Mesenchymal stem cell (in vitro differentiated cells and primary cell): ENCODE measurements around the gene CACNA2D2.

Source experiments
- DNase-seq: peaks from one replicate; pipeline ENCODE4 v3.0.0-alpha.2; 2013
- H2AFZ ChIP-seq: one replicate; pipeline ENCODE4 v1.6.1; 2013; ENCODE audit warnings: low read depth, mild to moderate bottlenecking, control low read depth, inconsistent platforms, low read length, moderate library complexity
- H2AK5ac ChIP-seq: 2 replicates; pipeline ENCODE4 v1.6.1; 2013; ENCODE audit warnings: low read length, moderate library complexity, mild to moderate bottlenecking, inconsistent platforms; ENCODE audit not compliant: severe bottlenecking
- H2BK120ac ChIP-seq: one replicate; pipeline ENCODE4 v1.6.1; 2013; ENCODE audit warnings: low read depth, mild to moderate bottlenecking, inconsistent platforms, low read length, moderate library complexity
- H2BK12ac ChIP-seq, 2 experiments: one replicate each; pipeline ENCODE4 v1.6.1; 2013; ENCODE audit warnings: inconsistent platforms in 2 of 2, low read length in 2 of 2, mild to moderate bottlenecking in 2 of 2, moderate library complexity in 2 of 2, control low read depth in 1 of 2
- H2BK15ac ChIP-seq: one replicate; pipeline ENCODE4 v1.6.1; 2013; ENCODE audit warnings: mild to moderate bottlenecking, low read depth, inconsistent platforms; ENCODE audit not compliant: poor library complexity, severe bottlenecking
- H2BK5ac ChIP-seq: 2 replicates; pipeline ENCODE4 v1.6.1; 2013; ENCODE audit warnings: low read depth, mild to moderate bottlenecking, low read length, control low read depth, inconsistent platforms; ENCODE audit not compliant: poor library complexity, severe bottlenecking
- H3K14ac ChIP-seq, 2 experiments: one replicate each; pipeline ENCODE4 v1.6.1; 2013; ENCODE audit warnings: inconsistent platforms in 2 of 2, low read length in 2 of 2, control low read depth in 1 of 2, mild to moderate bottlenecking in 1 of 2, moderate library complexity in 1 of 2
- H3K18ac ChIP-seq, 2 experiments: one replicate each; pipeline ENCODE4 v1.6.1; 2013; ENCODE audit warnings: inconsistent platforms in 2 of 2, low read length in 2 of 2, control low read depth in 1 of 2, low read depth in 1 of 2, mild to moderate bottlenecking in 1 of 2
- H3K23ac ChIP-seq, 2 experiments: one replicate each; pipeline ENCODE4 v1.6.1; 2013; ENCODE audit warnings: inconsistent platforms in 2 of 2, low read length in 2 of 2, mild to moderate bottlenecking in 2 of 2, moderate library complexity in 2 of 2, control low read depth in 1 of 2
- H3K27ac ChIP-seq: 2 replicates; pipeline ENCODE4 v1.5.1; 2013; ENCODE audit warnings: mild to moderate bottlenecking, moderate library complexity, low read length, control low read depth, inconsistent platforms; ENCODE audit not compliant: poor library complexity, severe bottlenecking
- H3K27me3 ChIP-seq, 2 experiments: 2 replicates each; pipeline versions ENCODE4 v1.6.1 to v1.7.0; 2013; ENCODE audit warnings: low read length in 2 of 2, mild to moderate bottlenecking in 2 of 2, moderate library complexity in 2 of 2, control low read depth in 1 of 2, inconsistent platforms in 1 of 2; ENCODE audit not compliant: control insufficient read depth in 1 of 2, insufficient read depth in 1 of 2
- H3K36me3 ChIP-seq, 2 experiments: 2 replicates each; pipeline versions ENCODE4 v1.6.1 to v1.7.0; 2013; ENCODE audit warnings: low read length in 2 of 2, control low read depth in 1 of 2, inconsistent platforms in 1 of 2, low read depth in 1 of 2, mild to moderate bottlenecking in 1 of 2; ENCODE audit not compliant: insufficient read depth in 2 of 2, control insufficient read depth in 1 of 2
- H3K4ac ChIP-seq, 2 experiments: one replicate each; pipeline ENCODE4 v1.6.1; 2013; ENCODE audit warnings: inconsistent platforms in 2 of 2, low read length in 2 of 2, mild to moderate bottlenecking in 2 of 2, moderate library complexity in 2 of 2, control low read depth in 1 of 2, low read depth in 1 of 2
- H3K4me1 ChIP-seq: 2 replicates; pipeline ENCODE4 v1.6.1; 2013; ENCODE audit warnings: low read depth, low read length, control low read depth; ENCODE audit not compliant: control insufficient read depth, insufficient read depth
- H3K4me2 ChIP-seq: 2 replicates; pipeline ENCODE4 v1.6.1; 2013; ENCODE audit warnings: low read length, mild to moderate bottlenecking, inconsistent platforms; ENCODE audit not compliant: poor library complexity, severe bottlenecking
- H3K4me3 ChIP-seq, 2 experiments: 2 replicates each; pipeline versions ENCODE4 v1.5.1 to v1.7.0; 2013; ENCODE audit warnings: low read length in 2 of 2, mild to moderate bottlenecking in 2 of 2, control low read depth in 1 of 2, low read depth in 1 of 2; ENCODE audit not compliant: insufficient read depth in 1 of 2
- H3K79me1 ChIP-seq: replicated peaks from 2 replicates; pipeline ENCODE4 v1.6.1; 2013; ENCODE audit warnings: mild to moderate bottlenecking, control low read depth, low read length, inconsistent platforms; ENCODE audit not compliant: poor library complexity, severe bottlenecking
- H3K9ac ChIP-seq: 2 replicates; pipeline ENCODE4 v1.7.0; 2013; ENCODE audit warnings: mild to moderate bottlenecking, low read length, moderate library complexity
- H3K9me3 ChIP-seq: 2 replicates; pipeline ENCODE4 v1.7.0; 2013; ENCODE audit warnings: mild to moderate bottlenecking, low read length; ENCODE audit not compliant: control insufficient read depth
- H4K8ac ChIP-seq: one replicate; pipeline ENCODE4 v1.6.1; 2013; ENCODE audit warnings: inconsistent platforms, mild to moderate bottlenecking, low read length, moderate library complexity
- H4K91ac ChIP-seq: one replicate; pipeline ENCODE4 v1.6.1; 2013; ENCODE audit warnings: mild to moderate bottlenecking, low read length, inconsistent platforms
- WGBS: methylation state at CpG from one replicate; pipeline ENCODE4 v1.1.7; 2013; ENCODE audit warnings: mixed read lengths; 5-methylcytosine and 5-hydroxymethylcytosine counted together

Gene CACNA2D2

DNA sequence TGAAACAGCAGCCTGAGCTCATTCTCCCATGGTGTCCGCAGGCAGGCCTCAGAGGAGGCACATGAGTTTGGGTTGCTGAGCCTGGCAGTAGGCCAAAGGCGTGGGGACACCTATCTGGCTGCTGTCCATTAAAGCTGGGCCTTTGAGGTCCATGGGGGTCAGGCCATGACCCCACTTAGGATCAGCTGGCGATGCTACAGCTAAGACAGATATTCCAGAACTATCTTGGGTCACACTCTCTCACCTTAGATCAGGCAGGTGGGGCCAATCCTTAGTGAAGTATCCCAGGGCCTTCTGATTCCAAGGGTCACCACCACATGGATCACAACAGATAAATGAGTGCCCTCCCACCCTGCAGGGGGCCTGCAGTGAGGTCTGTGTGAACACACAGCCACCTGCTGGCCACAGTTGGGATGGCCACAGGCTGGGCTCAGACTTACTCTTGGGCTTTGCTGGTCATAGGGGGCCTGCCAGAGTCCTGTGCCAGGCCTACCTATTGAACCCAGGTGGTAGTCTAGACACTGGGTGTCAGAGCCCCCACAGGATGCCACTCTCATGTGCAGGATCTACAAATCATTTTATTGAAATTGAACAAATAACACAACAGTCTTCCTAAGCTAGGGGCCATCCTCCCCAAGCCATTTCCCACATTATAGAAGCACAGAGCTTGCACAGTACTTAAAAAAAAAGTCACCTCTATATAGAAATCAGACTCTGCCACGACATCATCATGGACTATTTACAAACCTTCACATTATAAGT, 178.9 kb downstream of the CACNA2D2 start:
- Histone ChIP-seq H3K79me1 (peaks cover 20% of the 10 kb centered on the region), H3K27me3 (no peaks in the 10 kb centered on the region), H3K36me3 (peaks cover 27 to 41% of the 10 kb centered on the region in 2 experiments), H2AFZ (no peak overlapping the region), H4K8ac (no peak overlapping the region), H3K9ac (no peak overlapping the region), H3K4me2 (no peak overlapping the region), H2BK120ac (no peak overlapping the region), H3K9me3 (no peaks in the 10 kb centered on the region), H4K91ac (peak overlapping the region; percentile 23), H3K23ac (no peak overlapping the region), H2BK5ac (no peak overlapping the region), H3K18ac (no peak overlapping the region), H3K4ac (no peak overlapping the region), H2BK15ac (peak overlapping the region; percentile 17), H2AK5ac (peak overlapping the region; percentile 47), H3K14ac (no peak overlapping the region), H3K4me1 (peaks cover 35% of the 10 kb centered on the region), H2BK12ac (no peak overlapping the region), H3K27ac (no peak overlapping the region), H3K4me3 (no peak overlapping the region)
- DNase-seq: peak; percentile 80
- WGBS: 77% methylated on average over 3 of the region's 4 CpGs

DNA sequence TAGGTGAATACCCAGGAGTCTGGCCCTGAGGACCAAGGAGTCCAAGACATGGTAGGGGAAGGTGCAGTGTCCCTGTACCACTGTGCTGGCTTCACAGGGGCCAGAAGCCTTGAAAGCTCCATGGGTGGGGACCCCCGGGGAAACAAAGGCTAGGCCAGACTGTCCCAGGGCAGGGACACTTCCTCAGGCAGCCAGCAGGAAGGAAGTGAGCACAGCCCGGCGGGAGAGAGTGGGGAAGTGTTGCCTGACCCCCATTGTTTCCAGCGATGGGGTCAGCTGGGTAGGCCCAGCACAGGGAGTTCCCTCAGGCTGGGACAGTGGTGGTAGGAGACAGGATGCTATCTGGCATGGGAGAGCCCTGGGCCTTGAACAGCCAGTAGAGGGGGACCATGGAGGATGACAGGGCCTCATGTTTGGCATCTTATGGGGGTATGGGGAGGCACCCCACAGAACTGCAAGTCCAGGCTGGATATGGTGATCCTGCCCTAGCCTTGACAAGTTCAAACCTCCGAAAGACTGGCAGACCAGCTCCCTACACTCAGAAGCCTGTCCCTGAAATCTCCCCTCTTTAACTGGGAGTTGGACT, 179.7 kb downstream of the CACNA2D2 start:
- no peak for DNase-seq
- Histone ChIP-seq H3K4ac (no peak overlapping the region), H3K79me1 (peaks cover 27% of the 10 kb centered on the region), H3K23ac (no peak overlapping the region), H2BK15ac (peak overlapping the region; percentile 17), H3K4me3 (no peak overlapping the region), H2BK5ac (no peak overlapping the region), H3K4me2 (no peak overlapping the region), H3K14ac (no peak overlapping the region), H3K9ac (no peak overlapping the region), H4K8ac (no peak overlapping the region), H2BK12ac (peak overlapping the region in 1 of 2 experiments; percentile 7), H3K36me3 (peaks cover 31 to 42% of the 10 kb centered on the region in 2 experiments), H3K18ac (no peak overlapping the region), H3K27ac (no peak overlapping the region), H2AFZ (no peak overlapping the region), H3K4me1 (peaks cover 41% of the 10 kb centered on the region), H2BK120ac (no peak overlapping the region), H3K27me3 (no peaks in the 10 kb centered on the region), H3K9me3 (no peaks in the 10 kb centered on the region), H2AK5ac (no peak overlapping the region), H4K91ac (peak overlapping the region; percentile 21)
- WGBS: 92% methylated on average over 5 of the region's 5 CpGs

DNA sequence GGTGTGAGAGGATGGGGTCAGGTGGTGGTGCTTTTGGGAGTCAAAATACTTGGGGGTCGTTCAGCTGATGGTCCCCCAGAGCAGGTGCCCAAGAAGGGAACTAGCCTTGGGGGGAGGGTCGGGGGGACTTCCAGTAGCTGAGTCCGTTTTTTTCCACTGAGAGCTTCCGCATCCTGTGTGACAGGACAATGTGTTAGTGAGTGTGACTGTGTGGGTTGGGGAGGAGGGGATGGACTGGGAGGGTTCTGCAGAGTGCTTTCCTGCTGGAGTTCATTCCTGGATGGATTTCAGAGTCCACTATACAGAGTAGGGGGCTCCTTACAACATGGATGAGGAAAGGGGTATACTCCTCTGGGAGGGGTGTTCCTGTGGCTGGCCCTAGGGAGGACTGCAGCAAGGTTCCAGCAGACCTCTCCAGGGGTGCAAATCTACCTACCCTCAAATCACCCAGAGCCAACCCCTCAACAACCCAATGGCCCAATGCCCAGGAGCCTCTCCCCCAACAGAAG, 180.3 kb downstream of the CACNA2D2 start:
- 42% methylated on average over 4 of the region's 4 CpGs for WGBS
- H3K4me3 ChIP-seq: no peak overlapping the region

More for the DNA sequence above, 180.3 kb downstream of the CACNA2D2 start:
- H3K36me3 ChIP-seq: peaks cover 37 to 45% of the 10 kb centered on the region in 2 experiments
- H2AFZ ChIP-seq: no peak overlapping the region
- peaks cover 33% of the 10 kb centered on the region for H3K79me1 ChIP-seq
- H2BK12ac ChIP-seq: peak overlapping the region in 1 of 2 experiments; percentile 7
- no peak overlapping the region for H3K23ac ChIP-seq
- peak overlapping the region in 1 of 2 experiments; percentile 69 for H3K4ac ChIP-seq
- no peaks in the 10 kb centered on the region for H3K9me3 ChIP-seq
- no peaks in the 10 kb centered on the region for H3K27me3 ChIP-seq
- no peak overlapping the region for H2BK5ac ChIP-seq
- H4K8ac ChIP-seq: peak overlapping the region; percentile 77
- H3K4me1 ChIP-seq: peaks cover 44% of the 10 kb centered on the region
- no peak overlapping the region for H4K91ac ChIP-seq
- no peak overlapping the region for H2BK15ac ChIP-seq
- H3K14ac ChIP-seq: no peak overlapping the region
- DNase-seq: no peak
- H3K9ac ChIP-seq: peak overlapping the region; percentile 99
- H3K4me2 ChIP-seq: no peak overlapping the region
- H3K27ac ChIP-seq: no peak overlapping the region
- no peak overlapping the region for H2BK120ac ChIP-seq
- no peak overlapping the region for H3K18ac ChIP-seq
- no peak overlapping the region for H2AK5ac ChIP-seq
